ENCODE measurements around the gene FOSL1.

Gene FOSL1

GRCh38 chr11:65859095-65859811, 40.9 kb downstream of the FOSL1 start:
- H3K4me3 ChIP-seq (ENCODE audit: control insufficient read depth, low read depth, low read length) = peak overlapping the region; percentile 90
- TF ChIP-seq, protein P1, sequence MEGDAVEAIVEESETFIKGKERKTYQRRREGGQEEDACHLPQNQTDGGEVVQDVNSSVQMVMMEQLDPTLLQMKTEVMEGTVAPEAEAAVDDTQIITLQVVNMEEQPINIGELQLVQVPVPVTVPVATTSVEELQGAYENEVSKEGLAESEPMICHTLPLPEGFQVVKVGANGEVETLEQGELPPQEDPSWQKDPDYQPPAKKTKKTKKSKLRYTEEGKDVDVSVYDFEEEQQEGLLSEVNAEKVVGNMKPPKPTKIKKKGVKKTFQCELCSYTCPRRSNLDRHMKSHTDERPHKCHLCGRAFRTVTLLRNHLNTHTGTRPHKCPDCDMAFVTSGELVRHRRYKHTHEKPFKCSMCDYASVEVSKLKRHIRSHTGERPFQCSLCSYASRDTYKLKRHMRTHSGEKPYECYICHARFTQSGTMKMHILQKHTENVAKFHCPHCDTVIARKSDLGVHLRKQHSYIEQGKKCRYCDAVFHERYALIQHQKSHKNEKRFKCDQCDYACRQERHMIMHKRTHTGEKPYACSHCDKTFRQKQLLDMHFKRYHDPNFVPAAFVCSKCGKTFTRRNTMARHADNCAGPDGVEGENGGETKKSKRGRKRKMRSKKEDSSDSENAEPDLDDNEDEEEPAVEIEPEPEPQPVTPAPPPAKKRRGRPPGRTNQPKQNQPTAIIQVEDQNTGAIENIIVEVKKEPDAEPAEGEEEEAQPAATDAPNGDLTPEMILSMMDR (conservative IDR thresholded peaks at IDR 0.05; ENCODE audit: control insufficient read depth, insufficient read depth, low read depth, low read length) = peak; percentile 0
- DNase-seq (ENCODE audit: low read depth) = peak; percentile 94

DNA sequence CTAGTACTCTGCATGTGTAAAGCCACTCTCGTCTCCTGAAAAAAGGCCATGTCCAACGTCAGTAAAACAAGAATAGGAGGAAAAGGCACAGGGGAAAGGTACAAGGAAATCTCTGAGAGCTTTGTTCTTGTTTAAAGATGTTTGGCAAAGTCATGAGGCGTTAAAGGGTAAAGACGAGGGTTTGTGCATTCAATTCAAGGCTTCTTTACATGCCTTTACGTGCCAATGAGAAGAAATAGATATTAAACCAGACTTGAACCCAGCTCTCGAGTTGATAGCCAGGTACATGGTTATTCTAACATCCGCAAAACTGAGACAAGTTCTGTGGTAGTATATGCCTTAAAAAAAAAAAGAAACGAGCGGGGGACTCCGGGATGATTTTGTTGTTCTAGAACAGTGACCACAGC, 41.5 kb downstream of the FOSL1 start:
- TF ChIP-seq, protein P1 (conservative IDR thresholded peaks at IDR 0.05; ENCODE audit: control insufficient read depth, insufficient read depth, low read depth, low read length) = no peak
- peak overlapping the region; percentile 66 for H3K4me3 ChIP-seq (ENCODE audit: control insufficient read depth, low read depth, low read length)
- DNase-seq (ENCODE audit: low read depth) = no peak

GRCh38 chr11:65857853-65858680, 42.1 kb downstream of the FOSL1 start, which contains the start of gene CFL1:
Gene CFL1, minus strand, starts transcription at chr11:65858180. Its CDS starts 81 bp downstream, at chr11:65858099.
- peak; percentile 95 for DNase-seq (ENCODE audit: low read depth)
- H3K4me3 ChIP-seq (ENCODE audit: control insufficient read depth, low read depth, low read length) = peak within 1 kb of the TSS; percentile 94
- TF ChIP-seq, protein P1 (conservative IDR thresholded peaks at IDR 0.05; ENCODE audit: control insufficient read depth, insufficient read depth, low read depth, low read length) = no peak

DNA sequence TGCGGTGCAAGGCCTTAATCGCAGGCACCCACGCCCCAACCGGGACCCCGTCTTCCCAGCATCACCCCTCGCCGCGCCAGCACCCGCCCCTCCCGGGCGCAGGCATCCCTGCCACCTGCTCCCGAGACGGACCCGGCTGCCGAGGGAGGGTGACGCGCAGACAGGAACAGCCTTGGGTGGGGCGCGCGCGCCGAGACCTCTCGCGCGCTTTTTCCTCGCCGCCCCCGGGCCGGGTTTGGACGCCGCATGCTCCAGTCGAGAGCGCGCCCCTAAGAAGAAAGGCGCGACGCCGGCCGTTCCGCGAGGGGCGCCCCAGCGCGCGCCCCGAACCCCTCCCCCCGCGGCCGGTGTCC, 42.7 kb downstream of the FOSL1 start:
- TF ChIP-seq, protein P1 (conservative IDR thresholded peaks at IDR 0.05; ENCODE audit: control insufficient read depth, insufficient read depth, low read depth, low read length) = no peak
- DNase-seq (ENCODE audit: low read depth) = no peak
- peak overlapping the region; percentile 94 for H3K4me3 ChIP-seq (ENCODE audit: control insufficient read depth, low read depth, low read length)

GRCh38 chr11:65856689-65857499, 43.3 kb downstream of the FOSL1 start:
- TF ChIP-seq, protein P1 (conservative IDR thresholded peaks at IDR 0.05; ENCODE audit: control insufficient read depth, insufficient read depth, low read depth, low read length) = no peak
- DNase-seq (ENCODE audit: low read depth) = peak; percentile 54
- peak overlapping the region; percentile 94 for H3K4me3 ChIP-seq (ENCODE audit: control insufficient read depth, low read depth, low read length)

DNA sequence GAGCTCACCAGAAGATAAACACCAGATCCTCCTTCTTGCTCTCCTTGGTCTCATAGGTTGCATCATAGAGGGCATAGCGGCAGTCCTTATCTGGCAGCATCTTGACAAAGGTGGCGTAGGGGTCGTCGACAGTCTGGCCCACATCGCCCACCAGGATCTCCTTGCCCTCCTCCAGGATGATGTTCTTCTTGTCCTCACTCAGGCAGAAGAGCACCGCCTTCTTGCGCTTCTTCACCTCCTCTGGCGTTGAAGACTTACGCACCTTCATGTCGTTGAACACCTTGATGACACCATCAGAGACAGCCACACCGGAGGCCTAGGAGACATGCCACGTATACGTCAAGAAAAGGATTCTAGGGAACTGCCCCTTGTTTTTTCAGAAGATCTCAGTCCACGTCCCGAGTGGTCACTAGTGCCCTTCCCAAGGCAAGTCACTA, 44.2 kb downstream of the FOSL1 start:
- peak overlapping the region; percentile 94 for H3K4me3 ChIP-seq (ENCODE audit: control insufficient read depth, low read depth, low read length)
- TF ChIP-seq, protein P1 (conservative IDR thresholded peaks at IDR 0.05; ENCODE audit: control insufficient read depth, insufficient read depth, low read depth, low read length) = no peak
- DNase-seq (ENCODE audit: low read depth) = no peak

All from fibroblast of mammary gland (primary cell).